Endodermal cell (in vitro differentiated cells): ENCODE data around the gene MORN1. TPM values are rescaled to one million over a fixed set of nuclear protein-coding genes. Genes with fewer than 3 reads are reported as not detected.

Source experiments
- DNase-seq: peaks from one replicate; pipeline ENCODE4 v3.0.0-alpha.2; 2017
- H3K27ac ChIP-seq: 2 replicates; pipeline ENCODE4 v1.5.1; 2013; ENCODE audit warnings: mild to moderate bottlenecking, low read depth, low read length, moderate library complexity
- H3K27me3 ChIP-seq: 2 replicates; pipeline ENCODE4 v1.6.1; 2013; ENCODE audit warnings: mild to moderate bottlenecking, low read length, moderate library complexity; ENCODE audit not compliant: insufficient read depth, control insufficient read depth, poor library complexity, severe bottlenecking
- H3K36me3 ChIP-seq: 2 replicates; pipeline ENCODE4 v1.7.0; 2013; ENCODE audit warnings: mild to moderate bottlenecking, low read length, moderate library complexity; ENCODE audit not compliant: control insufficient read depth, insufficient read depth
- H3K4me1 ChIP-seq: one replicate; pipeline ENCODE4 v1.7.0; 2013; ENCODE audit warnings: low read length; ENCODE audit not compliant: control insufficient read depth, insufficient read depth
- H3K4me3 ChIP-seq: 2 replicates; pipeline ENCODE4 v1.5.1; 2013; ENCODE audit warnings: mild to moderate bottlenecking, low read length, moderate library complexity
- H3K9ac ChIP-seq: 2 replicates; pipeline ENCODE4 v1.6.1; 2013; ENCODE audit warnings: mild to moderate bottlenecking, low read length, moderate library complexity; ENCODE audit not compliant: poor library complexity, severe bottlenecking; ENCODE audit errors: extremely low read depth
- H3K9me3 ChIP-seq: 2 replicates; pipeline ENCODE4 v1.6.1; 2013; ENCODE audit warnings: mild to moderate bottlenecking, low read length, moderate library complexity; ENCODE audit not compliant: control insufficient read depth
- H3K27ac Mint-ChIP-seq: 2 replicates; pipeline ENCODE4 v1.8.0; 2020; ENCODE audit warnings: mixed read lengths
- H3K27me3 Mint-ChIP-seq: 2 replicates; pipeline ENCODE4 v1.8.0; 2021; ENCODE audit warnings: mild to moderate bottlenecking, mixed read lengths; ENCODE audit not compliant: insufficient read depth
- H3K36me3 Mint-ChIP-seq: 2 replicates; pipeline ENCODE4 v1.8.0; 2020; ENCODE audit warnings: low read depth, mixed read lengths
- H3K4me1 Mint-ChIP-seq: 2 replicates; pipeline ENCODE4 v1.8.0; 2020; ENCODE audit warnings: mixed read lengths
- H3K4me3 Mint-ChIP-seq: 2 replicates; pipeline ENCODE4 v1.8.0; 2020; ENCODE audit warnings: mild to moderate bottlenecking, moderate library complexity, mixed read lengths
- H3K9me3 Mint-ChIP-seq: 2 replicates; pipeline ENCODE4 v1.8.0; 2020; ENCODE audit warnings: mild to moderate bottlenecking, mixed read lengths
- WGBS, 2 experiments: methylation state at CpG; one replicate each; pipeline versions ENCODE4 v1.1.5 to v1.1.7; 2013; ENCODE audit warnings: missing lambda C conversion rate in 2 of 2, mixed read lengths in 1 of 2; ENCODE audit not compliant: insufficient coverage in 1 of 2, insufficient read length in 1 of 2; 5-methylcytosine and 5-hydroxymethylcytosine counted together
- total RNA-seq, 2 donors: library from RNA; stranded (reverse); fragmentation: NEBNext Ultra II Directional in 1 of 2; extraction: Animal tissue kit (Norgen Biotek cat#: 25700) in 1 of 2; gene quantifications; 2 replicates in 1 of 2; 3 replicates in 1 of 2; pipeline ENCODE4 v1.2.1, GENCODE V29; 2021
- TF ChIP-seq, protein P1 (sequence below): fragments of 200-600 bp; sonication (generic); conservative IDR thresholded peaks from 2 replicates; pipeline ENCODE4 v1.5.0; 2021; ENCODE audit warnings: antibody characterized with exemption, mild to moderate bottlenecking

Gene MORN1
- total RNA-seq, 2 donors from 2014 or later, result 21.3 to 24.9 TPM

DNA sequence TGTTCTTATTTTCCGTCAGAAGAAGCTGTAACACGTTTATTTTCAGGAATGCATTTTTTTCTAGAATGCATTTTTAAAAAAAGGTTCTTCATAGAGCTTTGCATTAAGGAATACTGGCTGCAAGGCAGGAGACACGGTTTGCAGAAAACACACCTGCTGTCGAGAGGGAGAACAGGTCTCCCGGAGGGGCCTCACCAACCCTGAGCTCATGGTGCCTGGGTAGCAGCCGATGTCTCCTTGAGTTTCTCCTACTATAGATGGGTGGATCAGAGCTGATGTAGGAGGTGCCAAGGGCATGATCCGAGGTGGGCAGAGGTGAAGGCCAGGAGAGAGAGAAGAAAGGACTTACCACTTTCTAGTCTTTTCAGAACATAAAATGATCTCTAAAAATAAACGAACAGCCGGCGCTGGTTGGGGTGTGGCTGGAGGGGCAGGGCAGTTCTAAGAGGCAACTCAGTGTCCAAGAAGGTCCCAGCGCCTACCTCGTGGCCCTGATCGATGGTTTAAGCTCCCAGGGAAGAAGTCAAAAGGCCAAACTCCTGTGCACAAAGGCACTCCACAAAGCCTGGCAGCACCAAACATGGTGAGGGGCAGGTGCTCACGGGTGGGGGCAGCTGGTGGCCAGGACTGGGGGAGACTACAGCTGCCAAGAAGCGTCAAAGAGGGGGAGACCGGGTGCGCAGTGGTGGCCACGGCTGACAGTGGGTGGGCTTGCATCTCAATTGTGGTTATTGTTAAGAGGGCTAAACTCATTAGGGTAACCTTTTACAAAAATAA lies 12.2 kb downstream of the MORN1 start:
- Mint-ChIP-seq H3K9me3 (no peaks in the 10 kb centered on the region), H3K36me3 (no peaks in the 10 kb centered on the region), H3K27me3 (no peaks in the 10 kb centered on the region), H3K4me1 (no peaks in the 10 kb centered on the region), H3K4me3 (no peak overlapping the region), H3K27ac (no peak overlapping the region)
- no peak for DNase-seq
- Histone ChIP-seq H3K4me3 (no peak overlapping the region), H3K9me3 (no peaks in the 10 kb centered on the region), H3K27me3 (no peaks in the 10 kb centered on the region), H3K27ac (no peak overlapping the region), H3K36me3 (no peaks in the 10 kb centered on the region), H3K4me1 (no peaks in the 10 kb centered on the region), H3K9ac (no peak overlapping the region)
- TF ChIP-seq, protein P1, sequence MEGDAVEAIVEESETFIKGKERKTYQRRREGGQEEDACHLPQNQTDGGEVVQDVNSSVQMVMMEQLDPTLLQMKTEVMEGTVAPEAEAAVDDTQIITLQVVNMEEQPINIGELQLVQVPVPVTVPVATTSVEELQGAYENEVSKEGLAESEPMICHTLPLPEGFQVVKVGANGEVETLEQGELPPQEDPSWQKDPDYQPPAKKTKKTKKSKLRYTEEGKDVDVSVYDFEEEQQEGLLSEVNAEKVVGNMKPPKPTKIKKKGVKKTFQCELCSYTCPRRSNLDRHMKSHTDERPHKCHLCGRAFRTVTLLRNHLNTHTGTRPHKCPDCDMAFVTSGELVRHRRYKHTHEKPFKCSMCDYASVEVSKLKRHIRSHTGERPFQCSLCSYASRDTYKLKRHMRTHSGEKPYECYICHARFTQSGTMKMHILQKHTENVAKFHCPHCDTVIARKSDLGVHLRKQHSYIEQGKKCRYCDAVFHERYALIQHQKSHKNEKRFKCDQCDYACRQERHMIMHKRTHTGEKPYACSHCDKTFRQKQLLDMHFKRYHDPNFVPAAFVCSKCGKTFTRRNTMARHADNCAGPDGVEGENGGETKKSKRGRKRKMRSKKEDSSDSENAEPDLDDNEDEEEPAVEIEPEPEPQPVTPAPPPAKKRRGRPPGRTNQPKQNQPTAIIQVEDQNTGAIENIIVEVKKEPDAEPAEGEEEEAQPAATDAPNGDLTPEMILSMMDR, result no peak
- WGBS, 2 experiments, result 90 to 93% methylated on average over 17 to 18 of the region's 18 CpGs

DNA sequence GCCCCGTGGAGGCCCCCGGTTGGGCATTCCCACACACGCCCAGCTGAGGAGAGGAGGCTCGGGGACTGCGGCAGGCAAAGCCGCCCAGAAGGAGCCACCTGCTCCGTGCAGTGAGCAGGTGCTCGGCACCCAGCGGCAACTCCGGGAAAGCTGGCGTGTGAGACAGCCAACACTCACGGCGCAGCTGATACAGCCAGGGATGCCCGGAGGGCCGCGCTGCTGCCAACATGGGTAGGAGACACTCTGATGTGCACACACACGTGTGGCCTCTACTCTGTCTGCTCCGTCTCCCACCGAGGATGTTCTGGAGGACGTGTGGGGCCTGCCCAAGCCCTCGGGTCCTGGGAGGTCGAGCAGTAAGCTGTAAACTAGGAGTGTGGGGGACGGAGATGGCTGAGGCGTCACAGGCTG lies 12.9 kb downstream of the MORN1 start:
- H3K27ac ChIP-seq, result no peak overlapping the region
- H3K9me3 Mint-ChIP-seq, result no peaks in the 10 kb centered on the region
- no peaks in the 10 kb centered on the region for H3K4me1 Mint-ChIP-seq

GRCh38 chr1:2377751-2378440 lies 13.5 kb downstream of the MORN1 start:
- Histone ChIP-seq H3K27ac (no peak overlapping the region), H3K27me3 (no peaks in the 10 kb centered on the region), H3K9ac (no peak overlapping the region), H3K36me3 (no peaks in the 10 kb centered on the region), H3K9me3 (no peaks in the 10 kb centered on the region), H3K4me1 (no peaks in the 10 kb centered on the region), H3K4me3 (no peak overlapping the region)
- Mint-ChIP-seq H3K27ac (no peak overlapping the region), H3K4me3 (no peak overlapping the region), H3K27me3 (no peaks in the 10 kb centered on the region), H3K9me3 (no peaks in the 10 kb centered on the region), H3K4me1 (no peaks in the 10 kb centered on the region), H3K36me3 (no peaks in the 10 kb centered on the region)
- no peak for DNase-seq
- TF ChIP-seq, protein P1, result no peak
- WGBS, 2 experiments, result 90 to 94% methylated on average over 10 to 16 of the region's 16 CpGs

More for the DNA sequence above, 12.9 kb downstream of the MORN1 start:
- no peak overlapping the region for H3K9ac ChIP-seq
- H3K36me3 Mint-ChIP-seq, result no peaks in the 10 kb centered on the region
- H3K27ac Mint-ChIP-seq, result no peak overlapping the region
- no peaks in the 10 kb centered on the region for H3K27me3 ChIP-seq
- no peaks in the 10 kb centered on the region for H3K36me3 ChIP-seq
- H3K9me3 ChIP-seq, result no peaks in the 10 kb centered on the region
- TF ChIP-seq, protein P1, result no peak
- DNase-seq, result no peak
- no peak overlapping the region for H3K4me3 ChIP-seq
- no peaks in the 10 kb centered on the region for H3K4me1 ChIP-seq
- 94 to 96% methylated on average over 16 to 24 of the region's 24 CpGs for WGBS, 2 experiments
- H3K4me3 Mint-ChIP-seq, result no peak overlapping the region
- no peaks in the 10 kb centered on the region for H3K27me3 Mint-ChIP-seq
